SIG-M5 (cell line): ENCODE measurements around the gene TAS2R41.

Experiments
- DNase-seq: peaks from one replicate; lab custom pipeline; 2025; lab: John Stamatoyannopoulos, UW

Gene TAS2R41

DNA sequence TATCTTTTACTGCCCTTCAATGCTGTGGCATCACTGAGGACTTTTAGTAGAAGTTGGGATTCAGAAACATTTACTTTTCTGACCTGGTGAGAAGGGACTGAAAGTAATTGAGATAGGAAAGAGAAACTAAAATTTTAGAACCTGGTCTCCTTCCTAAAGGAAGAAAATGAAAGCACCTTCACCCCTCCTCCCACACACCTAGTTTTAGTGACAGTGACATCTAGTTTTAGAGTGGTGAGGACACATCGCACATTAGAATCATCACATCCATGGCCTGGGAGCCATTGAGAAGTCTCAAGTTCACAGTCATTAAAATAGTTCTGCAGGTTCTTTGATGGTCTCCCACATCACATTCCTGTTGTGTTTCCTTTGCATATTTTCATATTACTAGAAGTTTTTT lies 16.1 kb downstream of the TAS2R41 start:
- no peak for DNase-seq

DNA sequence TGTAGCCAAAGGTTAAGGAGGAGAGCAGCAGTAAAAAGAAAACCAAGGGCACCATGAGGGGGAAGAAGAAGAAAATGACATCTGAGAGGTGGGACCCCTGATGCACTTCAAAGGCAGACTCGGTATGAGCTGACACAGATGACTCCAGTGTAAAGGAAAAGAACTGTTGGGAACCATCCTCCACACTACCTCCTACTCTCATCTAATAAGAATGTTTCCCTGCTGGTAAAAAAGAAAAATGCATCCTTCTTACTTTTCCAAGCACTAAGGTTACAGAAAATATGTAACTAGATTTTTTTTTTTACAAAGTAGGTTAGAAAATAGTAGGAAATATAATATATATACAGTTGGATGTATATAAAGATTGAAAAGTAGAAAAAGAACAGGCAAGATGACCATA lies 16.9 kb downstream of the TAS2R41 start:
- no peak for DNase-seq

DNA sequence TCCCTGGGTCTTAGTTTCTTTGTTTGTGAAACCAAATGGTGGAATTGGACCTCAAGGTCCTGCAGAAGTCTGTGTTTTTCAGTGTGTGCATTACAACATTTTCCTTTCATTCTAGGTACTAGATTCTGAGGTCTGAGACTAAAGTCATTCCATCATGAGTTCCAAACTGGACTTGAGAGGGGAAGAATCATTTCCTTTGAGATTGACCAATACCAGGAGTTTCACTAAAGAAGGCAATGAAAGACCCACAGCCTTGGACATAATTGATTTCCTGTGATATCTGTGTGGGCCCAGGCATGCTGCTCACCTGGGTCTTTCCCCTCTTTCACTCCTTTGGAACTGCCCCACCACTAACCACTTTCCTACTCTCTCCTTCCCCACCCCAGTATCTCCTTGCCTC lies 18.2 kb downstream of the TAS2R41 start:
- no peak for DNase-seq

DNA sequence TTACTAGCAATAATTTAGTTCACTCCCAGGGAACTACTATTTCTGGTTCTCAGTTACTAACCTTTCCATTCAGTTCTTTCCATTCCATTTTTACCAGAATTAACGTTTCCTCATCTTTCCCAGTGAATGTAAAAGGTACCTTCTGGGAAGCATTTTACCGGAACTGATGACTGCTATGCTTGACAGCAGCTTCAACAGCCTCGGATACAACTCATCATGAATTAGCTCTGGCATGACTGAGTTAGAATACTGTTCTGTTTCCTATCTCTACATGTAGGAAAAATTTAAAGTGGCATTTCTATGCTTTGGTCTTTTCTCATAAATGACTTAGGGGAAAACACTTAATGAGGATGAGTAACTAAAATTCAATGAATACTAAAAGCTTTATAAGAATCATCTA lies 18.6 kb downstream of the TAS2R41 start:
- DNase-seq = no peak

- DNase-seq = no peak
Measured at GRCh38 chr7:143497008-143497795, 19.5 kb downstream of the TAS2R41 start.

DNA sequence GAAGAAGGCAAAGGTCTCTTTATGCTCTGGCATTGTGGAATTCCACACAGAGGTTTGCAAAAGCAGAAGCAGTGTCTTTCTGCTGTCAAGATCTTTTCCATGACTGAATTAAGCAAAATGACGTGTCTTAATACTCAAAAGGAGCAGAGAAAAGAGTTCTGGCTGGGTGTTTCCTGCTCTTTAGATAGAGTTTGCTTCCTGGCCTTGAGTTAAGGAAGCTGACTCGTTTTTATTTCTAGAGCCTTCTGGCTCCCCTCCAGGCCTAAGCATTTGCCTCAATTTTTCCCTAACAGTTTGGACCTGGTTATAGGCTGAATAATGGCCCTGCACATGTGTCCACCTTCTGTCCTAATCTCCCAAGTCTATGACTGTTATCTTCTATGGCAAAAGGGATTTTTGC lies 21.6 kb downstream of the TAS2R41 start:
- no peak for DNase-seq

- DNase-seq = no peak
Measured at GRCh38 chr7:143499743-143500348, 22.2 kb downstream of the TAS2R41 start.

DNA sequence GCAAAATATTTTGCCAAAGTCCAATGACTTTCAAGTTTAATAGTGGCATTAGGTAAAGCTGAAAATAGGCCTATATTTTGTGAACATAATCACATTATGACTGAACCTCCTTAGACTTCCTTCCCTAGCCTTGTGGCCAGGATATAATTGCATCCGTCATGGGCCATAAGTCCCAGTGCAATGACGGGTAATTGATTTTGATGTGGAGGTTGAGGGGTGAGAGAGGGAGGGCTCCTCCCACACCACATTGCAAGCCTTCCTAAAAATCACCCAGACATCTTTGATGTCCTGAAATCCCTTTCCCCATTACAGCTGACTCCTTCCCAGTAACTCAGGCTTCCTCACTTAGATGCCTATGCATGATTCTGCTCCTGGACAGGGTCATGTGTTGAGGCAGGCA lies 25.6 kb downstream of the TAS2R41 start:
- no peak for DNase-seq

- DNase-seq = no peak
Measured at GRCh38 chr7:143504215-143504936, 26.7 kb downstream of the TAS2R41 start.

GRCh38 chr7:143504937-143505297 lies 27.2 kb downstream of the TAS2R41 start:
- DNase-seq = no peak

- no peak for DNase-seq
Measured at GRCh38 chr7:143505838-143506237, 28.2 kb downstream of the TAS2R41 start.

DNA sequence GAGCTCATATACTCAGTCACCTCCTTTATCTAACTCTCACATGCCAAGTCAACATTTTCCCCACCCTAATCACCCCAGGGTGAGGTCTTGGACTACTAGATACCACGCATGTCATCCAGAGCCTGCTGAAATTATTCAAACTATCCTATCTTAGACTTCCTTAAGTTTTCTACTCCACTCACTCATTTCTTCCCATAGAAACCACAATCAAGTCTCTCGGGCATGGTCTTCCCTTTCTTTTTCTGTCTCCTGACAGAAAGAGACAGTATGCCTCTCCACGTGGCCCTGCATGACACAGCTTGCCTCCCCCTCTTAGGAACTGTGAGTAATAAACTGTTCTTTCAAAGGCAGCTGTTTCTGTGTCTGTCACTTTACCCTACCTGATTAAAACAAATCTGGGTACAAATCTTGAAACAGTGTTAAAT lies 29.4 kb downstream of the TAS2R41 start:
- no peak for DNase-seq

DNA sequence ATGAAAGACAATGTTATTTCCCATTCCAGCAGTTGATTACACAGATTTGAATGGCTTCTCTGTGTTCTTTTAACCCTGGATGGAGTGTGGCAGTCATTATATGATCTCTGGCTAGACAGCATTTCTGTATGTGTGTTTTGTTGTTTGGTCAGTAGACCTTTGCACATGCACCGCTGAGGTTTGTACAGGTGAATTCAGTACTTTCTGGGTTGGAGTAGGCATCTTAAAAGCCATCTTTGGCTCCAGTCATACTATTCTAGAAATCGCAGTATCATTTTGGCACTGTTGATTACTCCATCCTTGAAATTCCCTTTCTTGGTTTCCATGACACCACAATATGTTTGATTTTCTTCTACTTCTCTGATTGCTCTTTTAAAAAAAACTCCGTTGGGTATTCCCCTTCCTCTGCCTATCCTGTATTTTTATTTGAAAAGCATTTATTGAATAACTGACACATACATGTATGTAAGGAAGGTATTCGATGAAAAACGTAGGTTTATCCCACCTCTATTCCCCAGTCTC lies 29.9 kb downstream of the TAS2R41 start:
- no peak for DNase-seq

GRCh38 chr7:143510854-143511592 lies 33.4 kb downstream of the TAS2R41 start:
- no peak for DNase-seq

- no peak for DNase-seq
Measured at GRCh38 chr7:143511593-143512047, 33.9 kb downstream of the TAS2R41 start.

DNA sequence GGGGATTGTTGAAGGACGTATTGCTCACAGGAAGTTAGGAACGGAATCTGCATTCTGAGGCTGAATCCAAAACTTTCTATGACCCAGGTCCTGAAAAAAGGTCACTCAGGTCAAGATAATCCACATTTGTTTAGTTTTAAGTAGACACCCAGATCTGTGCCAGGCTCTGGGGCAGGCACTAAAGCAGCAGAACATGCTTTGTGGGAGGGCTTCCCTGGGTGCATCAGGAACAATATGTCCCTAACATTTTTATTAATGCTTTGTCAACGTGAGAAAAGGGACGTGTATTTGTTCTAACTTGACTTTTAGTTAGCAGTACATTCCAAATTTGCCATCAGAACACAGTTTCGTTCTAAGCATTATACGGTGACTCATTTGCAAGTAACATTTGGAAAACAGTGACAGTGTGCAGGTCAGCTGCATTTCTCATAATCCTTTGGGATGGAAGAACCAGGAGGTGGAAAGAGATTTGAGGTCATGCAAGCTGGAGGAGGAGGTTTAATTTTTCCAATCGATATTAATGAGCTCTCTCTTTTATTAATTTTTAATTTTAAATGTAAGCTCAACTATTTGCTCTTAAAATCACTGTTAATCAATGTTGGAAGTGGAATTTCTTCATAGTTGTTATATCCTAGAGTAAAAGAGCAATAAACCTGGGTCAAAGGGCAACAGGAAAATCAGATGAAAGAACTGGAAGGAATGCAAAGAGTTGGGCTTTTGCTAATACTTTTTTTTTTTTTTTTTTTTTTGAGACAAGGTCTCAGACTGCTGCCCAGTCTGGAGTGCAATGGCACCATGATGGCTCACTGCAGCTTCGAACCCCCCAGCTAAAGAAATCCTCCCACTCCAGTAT lies 35.0 kb downstream of the TAS2R41 start:
- DNase-seq = no peak

DNA sequence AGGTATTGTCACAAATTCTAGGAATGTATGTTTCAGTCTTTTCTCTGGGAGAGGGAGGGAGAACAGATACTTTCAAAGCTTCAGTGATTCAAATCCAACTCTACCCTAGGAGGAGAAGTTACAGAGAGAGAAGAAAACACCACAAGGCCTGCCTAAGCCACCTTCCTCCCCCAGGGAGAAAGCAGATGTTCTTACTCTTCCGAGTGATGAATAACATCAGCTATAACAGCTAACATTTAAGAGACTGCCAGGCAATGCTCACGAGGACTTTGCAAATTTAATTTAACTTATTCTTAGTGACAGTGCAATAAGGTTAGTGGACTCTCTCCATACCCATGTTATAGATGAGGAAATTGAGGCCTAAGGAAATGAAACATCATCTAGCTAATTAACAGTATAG lies 36.8 kb downstream of the TAS2R41 start:
- no peak for DNase-seq

DNA sequence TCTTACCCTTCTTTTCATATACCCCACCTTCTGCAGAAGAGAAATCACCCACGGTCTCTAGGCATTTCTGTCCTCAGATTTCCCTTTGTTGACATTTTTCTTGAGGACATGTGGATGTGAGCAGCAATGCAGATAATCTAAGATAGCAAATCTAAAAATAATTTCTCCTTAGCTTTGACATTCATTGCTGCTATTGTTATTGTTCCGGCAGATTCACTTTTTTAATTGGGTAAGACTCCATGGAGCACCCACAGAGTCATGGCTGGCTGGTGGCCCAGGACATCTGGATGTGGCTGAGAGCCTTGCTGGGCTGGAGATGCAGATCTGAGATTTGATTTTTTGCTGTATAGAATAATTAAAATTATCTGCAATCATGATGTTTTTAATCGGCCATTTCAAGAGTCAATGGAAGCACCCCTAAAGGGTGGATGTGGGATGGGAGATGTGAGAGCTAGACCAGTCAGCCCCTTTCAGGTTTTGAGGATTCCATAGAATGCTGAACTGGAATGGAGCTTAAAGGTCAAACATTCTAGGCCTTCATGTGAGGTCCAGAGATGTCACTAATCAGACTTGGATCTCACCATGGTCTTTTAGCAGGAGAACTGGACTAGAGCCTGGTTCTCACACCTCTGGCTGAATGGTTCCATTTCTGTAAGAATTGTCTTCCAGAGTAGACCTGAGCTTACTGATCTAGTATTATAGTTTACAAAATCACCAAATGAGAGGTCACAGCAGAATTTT lies 37.5 kb downstream of the TAS2R41 start:
- DNase-seq = no peak

DNA sequence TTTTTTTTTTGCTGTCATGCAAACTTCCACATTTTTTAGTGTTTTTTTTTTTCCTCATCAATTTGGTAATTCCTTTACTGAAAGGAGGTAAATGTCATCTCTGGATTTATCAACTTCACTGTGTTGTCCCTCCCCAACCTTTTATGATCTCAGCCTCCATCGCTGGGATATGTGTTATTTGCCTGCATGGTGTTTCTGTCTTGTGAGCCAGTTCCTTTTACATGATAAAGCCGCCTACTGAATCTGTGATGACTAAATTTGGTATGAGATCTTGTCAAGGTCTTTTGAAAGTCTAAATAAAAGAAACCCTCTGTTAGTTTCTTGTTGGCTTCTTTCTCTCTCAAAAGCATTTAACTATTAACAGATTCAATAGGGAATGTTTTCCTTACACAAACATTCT lies 39.3 kb downstream of the TAS2R41 start:
- no peak for DNase-seq

- no peak for DNase-seq
Measured at GRCh38 chr7:143518521-143518920, 40.8 kb downstream of the TAS2R41 start.

DNA sequence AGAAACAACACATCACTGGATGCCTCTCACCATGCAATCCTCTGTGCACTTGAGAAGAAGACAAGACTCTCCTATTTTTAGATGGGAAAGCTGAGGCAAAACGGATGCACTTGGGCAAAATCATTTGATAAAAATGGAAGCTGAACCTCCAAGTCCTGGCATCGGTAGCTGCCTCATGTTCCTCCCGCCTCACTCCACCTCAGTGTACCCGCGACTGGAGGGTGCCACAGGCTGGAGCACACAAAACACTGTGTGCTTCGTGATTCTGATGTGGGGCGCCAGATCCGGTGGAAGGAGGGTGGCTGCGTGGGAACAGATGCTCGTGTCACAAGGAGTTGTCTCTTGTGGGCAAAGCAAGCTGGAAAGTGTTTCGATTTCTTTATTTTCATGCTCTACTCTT lies 41.3 kb downstream of the TAS2R41 start:
- no peak for DNase-seq
